HG02798 (cell line): ENCODE measurements around the gene TEC.
"Not testable (repeated sequence)": the region's sequence is repeated elsewhere in the genome, so short reads cannot be mapped to it uniquely, and the experiment has no call there.

Experiments
- ATAC-seq: cut with Tn5 transposase; IDR thresholded peaks from one replicate; pipeline ENCODE4 v1.9.1; 2021; ENCODE audit warnings: mild to moderate bottlenecking; ENCODE audit not compliant: unreplicated experiment, poor library complexity

The TEC gene

GRCh38 chr4:48203819-48204218 lies 65.8 kb downstream of the TEC start:
- peak; percentile 54 for ATAC-seq

DNA sequence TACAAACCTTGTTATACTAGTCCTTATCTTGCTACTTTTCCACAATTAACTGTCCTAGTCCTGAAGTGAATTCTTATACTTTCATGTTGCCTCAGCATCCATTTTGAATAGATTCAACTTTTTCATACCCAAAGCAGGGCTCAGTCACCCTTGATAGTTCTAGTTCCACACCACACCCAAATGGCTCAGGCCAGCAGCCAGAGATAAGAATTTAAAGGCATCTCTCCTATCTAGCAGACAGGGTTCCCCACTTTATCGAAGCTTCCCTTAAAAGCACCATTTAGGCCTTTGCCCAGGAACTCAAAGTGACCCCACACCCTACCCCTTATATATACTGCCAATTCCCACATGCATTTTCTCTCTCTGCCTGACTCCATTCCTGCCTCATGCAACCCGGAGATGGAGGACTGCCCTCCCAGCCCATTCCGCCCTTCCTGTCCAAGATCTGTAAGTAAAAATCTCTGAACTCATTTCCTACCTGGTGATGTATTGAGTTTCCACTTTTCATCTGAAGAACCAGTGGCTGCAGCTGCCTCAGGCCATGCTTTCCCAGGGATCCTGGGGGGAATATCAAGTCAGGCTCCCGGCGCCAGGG lies 71.9 kb downstream of the TEC start:
- ATAC-seq, result peak; percentile 21

- peak; percentile 70 for ATAC-seq
Observed at GRCh38 chr4:48196758-48197504, 72.7 kb downstream of the TEC start.

- peak; percentile 23 for ATAC-seq
Observed at GRCh38 chr4:48195853-48196252, 73.8 kb downstream of the TEC start.

- ATAC-seq, result no peak
Observed at GRCh38 chr4:48195374-48195773, 74.3 kb downstream of the TEC start.

DNA sequence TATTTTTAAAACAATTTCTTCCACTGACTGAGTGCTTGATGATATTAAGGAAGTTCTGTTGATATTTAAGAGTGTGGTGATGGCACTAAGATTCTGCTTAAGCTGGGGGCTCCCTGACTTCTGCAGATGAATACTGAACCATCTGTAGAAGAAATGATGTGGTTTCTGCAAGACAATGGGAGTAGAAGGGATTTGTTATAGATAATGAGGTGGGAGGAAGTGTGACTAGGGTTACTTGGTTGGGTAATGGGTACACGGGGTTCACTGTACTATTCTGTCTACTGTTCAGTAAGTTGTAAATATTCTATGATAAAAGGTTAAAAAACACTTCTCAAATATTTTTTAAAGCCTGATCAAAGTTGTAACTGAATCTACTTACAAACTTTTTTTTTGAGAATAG lies 74.7 kb downstream of the TEC start:
- no peak for ATAC-seq

DNA sequence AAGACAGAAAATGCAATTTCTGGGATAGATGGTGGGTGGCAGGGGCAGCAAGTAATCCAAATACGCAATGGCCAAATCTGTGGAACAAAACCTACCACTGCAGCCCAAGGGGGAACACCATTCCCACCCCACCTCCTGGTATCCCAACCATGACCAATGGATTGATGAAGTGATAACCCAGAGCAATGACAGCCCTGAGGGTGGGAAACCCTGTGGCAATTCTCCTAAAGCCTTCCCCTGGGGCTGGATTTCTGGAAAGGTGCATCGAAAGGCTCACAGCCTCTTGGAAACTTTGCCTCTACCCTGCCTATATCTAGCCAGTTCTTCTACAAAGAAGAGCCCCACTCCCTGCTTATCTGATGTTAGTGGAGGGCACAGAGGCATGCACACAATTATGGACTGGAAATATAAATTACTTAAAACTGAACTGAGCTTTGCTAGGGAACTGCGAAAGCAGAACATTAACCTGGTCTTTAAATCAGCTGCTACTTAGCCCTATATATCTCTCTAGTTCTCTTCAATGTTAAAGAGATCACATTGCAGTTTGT lies 75.6 kb downstream of the TEC start:
- ATAC-seq, result no peak

- ATAC-seq, result peak; percentile 25
Observed at GRCh38 chr4:48193096-48193836, 76.4 kb downstream of the TEC start.

DNA sequence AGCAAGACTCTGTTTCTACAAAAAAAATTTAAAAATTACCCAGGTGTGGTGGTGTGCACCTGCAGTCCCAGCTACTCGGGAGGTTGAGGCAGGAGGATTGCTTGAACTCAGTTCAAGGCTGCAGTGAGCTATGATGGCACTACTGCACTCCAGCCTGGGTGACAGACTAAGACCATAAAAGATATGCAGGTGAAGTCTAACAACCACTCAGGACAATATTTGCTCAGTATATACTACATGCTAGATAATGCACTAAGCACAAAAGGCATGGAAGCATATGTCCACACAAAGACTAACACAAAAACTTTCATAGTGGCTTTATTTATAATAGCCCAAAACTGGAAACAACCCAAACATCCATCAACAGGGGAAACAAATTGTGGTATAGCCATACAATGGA lies 77.9 kb downstream of the TEC start:
- no peak for ATAC-seq

GRCh38 chr4:48190839-48191238 lies 78.8 kb downstream of the TEC start:
- peak; percentile 56 for ATAC-seq

DNA sequence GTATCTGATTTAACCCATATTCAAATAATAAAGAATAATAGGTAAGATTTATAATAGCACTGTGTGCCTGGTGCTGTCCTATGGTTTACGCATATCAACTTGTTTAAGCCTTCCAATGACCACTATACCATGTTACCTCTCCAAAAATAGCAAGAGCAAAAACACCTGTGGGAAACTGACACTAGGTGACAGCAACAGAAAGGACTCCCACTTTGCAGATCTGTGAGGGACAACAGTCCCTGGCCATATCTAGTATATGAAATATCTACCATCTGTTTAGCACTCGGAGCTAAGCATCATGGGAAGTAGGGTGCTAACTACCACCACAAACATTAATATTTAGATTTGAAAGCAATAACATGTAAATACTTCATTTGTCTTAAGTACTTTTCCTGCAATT lies 79.9 kb downstream of the TEC start:
- peak; percentile 35 for ATAC-seq

GRCh38 chr4:48188390-48188789 lies 81.2 kb downstream of the TEC start:
- ATAC-seq, result no peak

DNA sequence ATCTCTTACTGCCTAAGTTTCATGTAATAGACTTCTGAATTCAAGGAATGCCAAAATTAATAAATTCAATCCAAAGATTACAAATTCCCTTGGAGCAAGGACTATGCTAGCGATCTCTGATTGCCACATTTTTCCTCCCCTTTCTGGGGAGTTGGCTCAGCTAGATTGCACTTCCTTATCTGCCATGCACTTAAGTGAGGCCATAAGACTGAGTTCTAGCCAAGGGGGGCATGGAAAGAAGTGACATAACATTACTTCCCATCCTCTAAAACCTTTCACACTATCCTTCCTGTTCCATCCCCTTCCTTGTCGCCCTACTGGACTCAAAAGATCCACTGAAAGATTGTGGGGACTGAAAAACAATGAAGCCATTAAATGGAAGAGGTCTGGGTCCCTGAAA lies 81.8 kb downstream of the TEC start:
- ATAC-seq, result no peak

- ATAC-seq, result not testable (repeated sequence)
Observed at GRCh38 chr4:48187066-48187465, 82.6 kb downstream of the TEC start.

DNA sequence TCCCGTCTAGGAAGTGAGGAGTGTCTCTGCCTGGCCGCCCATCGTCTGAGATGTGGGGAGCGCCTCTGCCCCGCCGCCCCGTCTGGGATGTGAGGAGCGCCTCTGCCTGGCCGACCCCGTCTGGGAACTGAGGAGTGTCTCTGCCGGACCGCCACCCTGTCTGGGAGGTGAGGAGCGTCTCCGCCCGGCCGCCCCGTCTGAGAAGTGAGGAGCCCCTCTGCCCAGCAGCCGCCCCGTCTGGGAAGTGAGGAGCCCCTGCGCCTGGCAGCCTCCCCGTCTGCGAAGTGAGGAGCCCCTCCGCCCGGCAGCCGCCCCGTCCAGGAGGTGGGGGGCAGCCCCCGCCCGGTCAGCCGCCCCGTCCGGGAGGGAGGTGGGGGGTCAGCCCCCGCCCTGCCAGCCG lies 83.2 kb downstream of the TEC start:
- not testable (repeated sequence) for ATAC-seq

GRCh38 chr4:48184882-48185281 lies 84.8 kb downstream of the TEC start:
- no peak for ATAC-seq

- no peak for ATAC-seq
Observed at GRCh38 chr4:48180234-48180633, 89.4 kb downstream of the TEC start.

- no peak for ATAC-seq
Observed at GRCh38 chr4:48178931-48179330, 90.7 kb downstream of the TEC start.

GRCh38 chr4:48175806-48176205 lies 93.8 kb downstream of the TEC start:
- ATAC-seq, result no peak

- ATAC-seq, result no peak
Observed at GRCh38 chr4:48175328-48175727, 94.3 kb downstream of the TEC start.
